Measurements from ENCODE around the gene PROM1. TPM values are rescaled to one million over a fixed set of nuclear protein-coding genes. Genes with fewer than 3 reads are reported as not detected.

PROM1 gene
- total RNA-seq, 4 donors from 2014 or later: 0.13 to 6.7 (median 1.7) TPM; not detected in 1

GRCh38 chr4:16110661-16111290 lies 27.0 kb upstream of the PROM1 start:
- intact Hi-C loops (cut with DNase I): no loop called here
- Histone ChIP-seq H3K27me3 (peaks cover 0 to 54% (median 0%) of the 10 kb centered on the region in 4 donors), H3K27ac (no peak overlapping the region), H3K4me3 (no peak overlapping the region), H3K4me1 (no peaks in the 10 kb centered on the region), H3K36me3 (no peaks in the 10 kb centered on the region), H3K9me3 (no peaks in the 10 kb centered on the region)
- TF ChIP-seq POLR2A (IDR thresholded peaks at IDR 0.05) (no peak), CTCF (IDR thresholded peaks at IDR 0.05) (no peak)
- WGBS, 2 donors: 54 to 74% methylated on average over 3 of the region's 3 CpGs
- DNase-seq: no peak

GRCh38 chr4:16110199-16110598 lies 26.4 kb upstream of the PROM1 start:
- Histone ChIP-seq H3K27me3 (peaks cover 0 to 53% (median 0%) of the 10 kb centered on the region in 4 donors), H3K9me3 (no peaks in the 10 kb centered on the region), H3K36me3 (no peaks in the 10 kb centered on the region), H3K27ac (no peak overlapping the region), H3K4me1 (no peaks in the 10 kb centered on the region), H3K4me3 (no peak overlapping the region)
- DNase-seq: no peak
- intact Hi-C loops (cut with DNase I): no loop called here
- no peak for TF ChIP-seq POLR2A (IDR thresholded peaks at IDR 0.05)

DNA sequence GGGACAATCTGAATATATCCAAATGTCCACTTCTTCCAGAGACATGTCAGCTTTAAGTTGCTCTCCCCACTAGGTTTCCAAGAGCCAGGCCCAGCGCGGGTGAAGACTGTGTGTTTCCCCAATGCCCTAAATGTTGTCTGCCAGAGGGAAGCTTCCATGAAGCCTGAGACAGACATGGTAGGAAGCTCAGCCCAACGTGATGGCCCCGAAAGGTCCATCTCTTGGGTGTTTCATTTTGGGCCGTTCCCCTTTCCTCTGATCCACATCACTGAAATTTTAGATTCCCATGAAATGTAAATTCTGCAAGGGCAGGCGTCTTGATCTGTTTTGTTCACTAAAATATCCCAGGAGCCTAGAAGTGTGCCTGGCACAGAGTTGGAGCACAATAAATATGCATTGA lies 25.4 kb upstream of the PROM1 start:
- H3K9me3 ChIP-seq: no peaks in the 10 kb centered on the region
- H3K36me3 ChIP-seq: no peaks in the 10 kb centered on the region
- intact Hi-C loops (cut with DNase I): no loop called here
- no peak for DNase-seq
- H3K27ac ChIP-seq: no peak overlapping the region
- H3K4me1 ChIP-seq: no peaks in the 10 kb centered on the region
- TF ChIP-seq CTCF (IDR thresholded peaks at IDR 0.05) (no peak), POLR2A (IDR thresholded peaks at IDR 0.05) (no peak)
- WGBS, 2 donors: 93% methylated on average over 3 to 6 of the region's 6 CpGs
- peaks cover 0 to 49% (median 0%) of the 10 kb centered on the region in 4 donors for H3K27me3 ChIP-seq
- no peak overlapping the region for H3K4me3 ChIP-seq

DNA sequence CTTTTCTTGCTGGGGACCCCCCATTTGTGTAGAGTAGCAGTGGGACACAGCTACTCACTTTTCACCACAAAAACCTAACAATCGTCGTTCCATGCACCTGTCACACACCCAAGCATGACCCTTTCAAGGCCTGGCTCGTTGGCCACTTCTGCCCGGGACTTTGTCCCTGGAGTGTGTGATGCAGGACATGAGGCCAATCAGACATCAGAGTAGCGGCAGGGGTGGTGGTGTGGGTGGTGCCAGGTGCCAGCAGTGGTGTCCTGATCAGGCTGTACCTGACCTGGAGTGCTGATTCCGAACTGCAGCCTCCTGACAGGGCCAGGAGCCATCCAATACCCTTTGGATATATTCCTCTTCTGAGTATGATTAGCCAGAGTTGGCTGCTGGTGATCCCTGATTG lies 23.1 kb upstream of the PROM1 start:
- H3K27ac ChIP-seq: no peak overlapping the region
- H3K36me3 ChIP-seq: no peaks in the 10 kb centered on the region
- no peak overlapping the region for H3K4me3 ChIP-seq
- no peaks in the 10 kb centered on the region for H3K4me1 ChIP-seq
- 80 to 85% methylated on average over 3 to 4 of the region's 6 CpGs for WGBS, 2 donors
- H3K9me3 ChIP-seq: no peaks in the 10 kb centered on the region
- no peak for DNase-seq
- intact Hi-C loops (cut with DNase I): no loop called here
- TF ChIP-seq POLR2A (IDR thresholded peaks at IDR 0.05) (no peak), CTCF (IDR thresholded peaks at IDR 0.05) (no peak)
- H3K27me3 ChIP-seq: peaks cover 0 to 41% (median 0%) of the 10 kb centered on the region in 4 donors

DNA sequence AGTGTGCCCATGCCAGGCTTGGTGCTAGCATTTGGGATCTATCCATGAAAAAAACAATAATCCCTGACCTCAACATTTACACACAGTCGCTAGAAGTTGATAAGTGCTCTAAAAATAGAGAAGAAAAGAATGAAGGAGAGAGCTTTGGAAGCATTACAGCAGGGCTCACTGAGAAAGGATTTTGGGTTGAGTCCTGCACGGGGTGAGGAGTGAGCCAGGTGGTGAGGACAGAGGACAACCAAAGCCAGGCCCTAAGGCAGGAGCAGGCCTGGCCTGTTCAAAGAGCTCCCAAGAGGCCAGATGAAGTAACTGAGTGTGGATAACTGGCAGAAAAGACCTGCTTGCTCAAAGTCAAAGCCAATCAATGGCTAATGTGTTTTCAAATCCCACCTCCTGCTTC lies 20.7 kb upstream of the PROM1 start:
- Histone ChIP-seq H3K4me3 (no peak overlapping the region), H3K27ac (no peak overlapping the region), H3K4me1 (no peaks in the 10 kb centered on the region), H3K36me3 (no peaks in the 10 kb centered on the region), H3K27me3 (peaks cover 0 to 38% (median 0%) of the 10 kb centered on the region in 4 donors), H3K9me3 (no peaks in the 10 kb centered on the region)
- intact Hi-C loops (cut with DNase I): no loop called here
- no peak for DNase-seq
- TF ChIP-seq CTCF (IDR thresholded peaks at IDR 0.05): no peak
- no peak for TF ChIP-seq POLR2A (IDR thresholded peaks at IDR 0.05)
- 57 to 72% methylated on average over 2 of the region's 2 CpGs for WGBS, 2 donors

GRCh38 chr4:16102356-16102755 lies 18.5 kb upstream of the PROM1 start:
- no peaks in the 10 kb centered on the region for H3K36me3 ChIP-seq
- no peak overlapping the region for H3K27ac ChIP-seq
- no peak overlapping the region for H3K4me3 ChIP-seq
- TF ChIP-seq CTCF (IDR thresholded peaks at IDR 0.05): no peak
- TF ChIP-seq POLR2A (IDR thresholded peaks at IDR 0.05): no peak
- 79 to 86% methylated on average over 6 of the region's 7 CpGs for WGBS, 2 donors
- peaks cover 0 to 35% (median 0%) of the 10 kb centered on the region in 4 donors for H3K27me3 ChIP-seq
- no peaks in the 10 kb centered on the region for H3K4me1 ChIP-seq
- DNase-seq: no peak
- intact Hi-C loops (cut with DNase I): no loop called here
- no peaks in the 10 kb centered on the region for H3K9me3 ChIP-seq
